K562 (cell line): Measurements from ENCODE around the gene TAF12. TPM values are rescaled to one million over a fixed set of nuclear protein-coding genes. Genes with fewer than 3 reads are reported as not detected.

ENCODE experiments used
- ATAC-seq: fragments of 200-7000 bp; cut with Tn5 transposase; 3 replicates; pipeline ENCODE4 v1.9.1; 2020; ENCODE audit warnings: moderate library complexity
- BruUV-seq: library from RNA; stranded (reverse); fragments of 400-500 nt; replicated peaks from 2 replicates; lab custom pipeline; 2021; lab: Mats Ljungman, UMichigan
- CTCF ChIA-PET: fragments of 300-600 bp; formaldehyde crosslinking; extraction: SDS; loops from one replicate; lab custom pipeline; 2021; ENCODE audit warnings: low intra/inter-chr PET ratio; lab: Yijun Ruan, JAX
- POLR2A ChIA-PET: fragments of 300-600, 350-650 bp; sonication (Branson Sonifier 250); formaldehyde crosslinking; extraction: SDS; loops from one replicate; lab custom pipeline; 2021; ENCODE audit warnings: antibody characterized with exemption, inconsistent platforms; lab: Yijun Ruan, JAX
- DNase-seq, 4 experiments: peaks; one replicate each; pipeline versions ENCODE4 v3.0.0 to v3.0.0-alpha.2; 2011 to 2018; ENCODE audit warnings: low spot score in 3 of 4, mixed read lengths in 3 of 4; ENCODE audit errors: extremely low read depth in 1 of 4
- FAIRE-seq: peaks from 2 replicates; lab custom pipeline; 2011; peaks lifted over from hg19 to GRCh38; lab: Jason Lieb, UNC
- H2AFZ ChIP-seq: 2 replicates; pipeline ENCODE4 v1.6.0; 2011; ENCODE audit warnings: low read depth, low read length, control low read depth, inconsistent platforms
- H3K27ac ChIP-seq: fragments of 200-600 bp; 3 replicates; pipeline ENCODE4 v1.8.0; 2011; ENCODE audit warnings: low read depth, mild to moderate bottlenecking, control low read depth, inconsistent platforms, low read length, moderate library complexity, mixed read lengths; ENCODE audit errors: extremely low read depth
- H3K27me3 ChIP-seq, 2 experiments: fragments of 300-600 bp in 1 of 2; 2 replicates in 1 of 2; 3 replicates in 1 of 2; pipeline versions ENCODE4 v1.6.0 to v1.8.0; 2011; ENCODE audit warnings: inconsistent platforms in 2 of 2, low read length in 2 of 2, mild to moderate bottlenecking in 1 of 2, mixed read lengths in 1 of 2, moderate library complexity in 1 of 2; ENCODE audit not compliant: control insufficient read depth in 2 of 2, insufficient read depth in 2 of 2
- H3K36me3 ChIP-seq: fragments of 300-600 bp; 3 replicates; pipeline ENCODE4 v1.8.0; 2011; ENCODE audit warnings: mild to moderate bottlenecking, low read length, inconsistent platforms; ENCODE audit not compliant: control insufficient read depth, insufficient read depth
- H3K4me1 ChIP-seq, 2 experiments: fragments of 200-600 bp in 1 of 2; replicated peaks in 1 of 2; 2 replicates in 1 of 2; 3 replicates in 1 of 2; pipeline versions ENCODE4 v1.5.1 to v1.8.0; 2011; ENCODE audit warnings: inconsistent platforms in 2 of 2, low read length in 2 of 2, mild to moderate bottlenecking in 1 of 2, mixed read lengths in 1 of 2, moderate library complexity in 1 of 2; ENCODE audit not compliant: control insufficient read depth in 2 of 2, insufficient read depth in 2 of 2
- H3K4me2 ChIP-seq: 2 replicates; pipeline ENCODE4 v1.6.1; 2011; ENCODE audit warnings: low read length, control low read depth, inconsistent platforms, mixed read lengths; ENCODE audit not compliant: insufficient read depth
- H3K4me3 ChIP-seq: fragments of 200-600 bp; sonication (generic), shearing (Covaris generic); 2 replicates; pipeline ENCODE4 v1.5.1; 2016; ENCODE audit warnings: control low read depth, inconsistent platforms
- H3K79me2 ChIP-seq: fragments of 200-600 bp; 3 replicates; pipeline ENCODE4 v1.8.0; 2011; ENCODE audit warnings: low read length, inconsistent platforms; ENCODE audit not compliant: control insufficient read depth, insufficient read depth
- H3K9ac ChIP-seq, 2 experiments: 2 replicates each; pipeline versions ENCODE4 v1.6.0 to v1.6.1; 2011; ENCODE audit warnings: low read depth in 2 of 2, low read length in 2 of 2, control low read depth in 1 of 2, inconsistent platforms in 1 of 2, mild to moderate bottlenecking in 1 of 2, mixed read lengths in 1 of 2; ENCODE audit not compliant: insufficient read depth in 1 of 2
- H3K9me1 ChIP-seq: one replicate; pipeline ENCODE4 v1.6.0; 2011; ENCODE audit warnings: inconsistent platforms, mild to moderate bottlenecking, low read length, moderate library complexity; ENCODE audit not compliant: control insufficient read depth, insufficient read depth
- H3K9me3 ChIP-seq: replicated peaks from 2 replicates; pipeline ENCODE4 v1.5.1; 2011; ENCODE audit warnings: low read depth, low read length, inconsistent platforms; ENCODE audit not compliant: control insufficient read depth, insufficient read depth
- H4K20me1 ChIP-seq: replicated peaks from 2 replicates; pipeline ENCODE4 v1.6.1; 2011; ENCODE audit warnings: low read length, inconsistent platforms, mixed read lengths; ENCODE audit not compliant: control insufficient read depth, insufficient read depth
- ATF7 ChIP-seq: fragments of 450-650 bp; IDR thresholded peaks from 2 replicates; pipeline ENCODE4 v1.7.1; 2014; ENCODE audit warnings: mild to moderate bottlenecking, moderate library complexity
- CEBPG ChIP-seq, 3 experiments: fragments of 200-800 bp in 1 of 3; sonication (Bioruptor generic) in 1 of 3; sonication (generic) in 1 of 3; formaldehyde crosslinking in 1 of 3; IDR thresholded peaks in 2 of 3; conservative IDR thresholded peaks in 1 of 3; 2 replicates each; pipeline versions ENCODE4 v1.6.1 to v1.8.0; 2016 to 2022; ENCODE audit warnings: missing compliant biosample characterization in 2 of 3, missing genetic modification characterization in 2 of 3, mild to moderate bottlenecking in 1 of 3, missing genetic modification reagents in 1 of 3
- FOS ChIP-seq: IDR thresholded peaks from 3 replicates; pipeline ENCODE4 v1.6.1; 2011; ENCODE audit not compliant: insufficient read length; ENCODE audit errors: extremely low read depth
- HBP1 ChIP-seq: fragments of 450-650 bp; formaldehyde crosslinking; IDR thresholded peaks from 2 replicates; pipeline ENCODE4 v1.4.0; 2022; ENCODE audit warnings: missing genetic modification characterization
- PHB ChIP-seq: fragments of 250-450 bp; sonication (Bioruptor Pico); IDR thresholded peaks from 2 replicates; pipeline ENCODE4 v1.5.0; 2021
- SAFB2 ChIP-seq: fragments of 200-400 bp; formaldehyde crosslinking; IDR thresholded peaks from 2 replicates; pipeline ENCODE4 v1.6.1; 2018; ENCODE audit warnings: borderline replicate concordance, low read length, low read depth, moderate library complexity; ENCODE audit not compliant: severe bottlenecking
- SP1 ChIP-seq: sonication (generic); formaldehyde crosslinking; IDR thresholded peaks from 2 replicates; pipeline ENCODE4 v1.8.1; 2022; ENCODE audit warnings: mild to moderate bottlenecking, missing genetic modification reagents
- ZNF280A ChIP-seq: fragments of 450-650 bp; IDR thresholded peaks from 2 replicates; pipeline ENCODE4 v1.6.1; 2018; ENCODE audit warnings: mild to moderate bottlenecking, low read depth; ENCODE audit not compliant: partially characterized antibody
- WGBS: fragments of 100-300 bp; shearing (Covaris generic); methylation state at CpG from one replicate; pipeline ENCODE4 v1.1.6; 2016; ENCODE audit warnings: low coverage, mixed read lengths; ENCODE audit not compliant: insufficient coverage; ENCODE audit errors: missing lambda C conversion rate; 5-methylcytosine and 5-hydroxymethylcytosine counted together
- in situ Hi-C: fragments of 300-500 bp; cut with MboI; formaldehyde crosslinking; loops from 4 replicates; pipeline ENCODE4 v1.15.0; 2018; ENCODE audit warnings: inconsistent platforms, mixed read lengths
- intact Hi-C: fragments of 100-400 bp; cut with micrococcal nuclease; formaldehyde crosslinking; loops from 2 replicates; pipeline ENCODE4 v1.14.2; 2022
- polyA plus RNA-seq, 8 experiments: library from polyadenylated mRNA; depleted of rRNA in 4 of 8; stranded (reverse) in 5 of 8; unstranded in 3 of 8; fragments of >200 nt; fragmentation: Nextera tagmentation in 2 of 8; fragmentation: Illumina TruSeq in 1 of 8; extraction: Ambion mirVana in 2 of 8; extraction: Trizol in 1 of 8; gene quantifications; 2 replicates each; pipeline versions ENCODE4 v1.2.1 to v1.2.3, GENCODE V29; 2011 to 2014; ENCODE audit warnings: inconsistent platforms in 1 of 8, missing spikeins in 1 of 8
- total RNA-seq, 7 experiments: library from RNA; depleted of rRNA in 6 of 7; stranded (reverse); fragments of >200 nt in 6 of 7; fragmentation: Illumina TruSeq in 2 of 7; extraction: Trizol in 2 of 7; gene quantifications; 2 replicates each; pipeline versions ENCODE4 v1.2.1 to v1.2.3, GENCODE V29; 2011 to 2021; ENCODE audit warnings: low replicate concordance in 1 of 7

Gene TAF12
- total and polyA plus RNA-seq, 9 of the 15 experiments (the other 6 are each of a cell fraction or from before 2014, with no cell fraction given), result 31.6 to 89.0 (median 50.5) TPM

DNA sequence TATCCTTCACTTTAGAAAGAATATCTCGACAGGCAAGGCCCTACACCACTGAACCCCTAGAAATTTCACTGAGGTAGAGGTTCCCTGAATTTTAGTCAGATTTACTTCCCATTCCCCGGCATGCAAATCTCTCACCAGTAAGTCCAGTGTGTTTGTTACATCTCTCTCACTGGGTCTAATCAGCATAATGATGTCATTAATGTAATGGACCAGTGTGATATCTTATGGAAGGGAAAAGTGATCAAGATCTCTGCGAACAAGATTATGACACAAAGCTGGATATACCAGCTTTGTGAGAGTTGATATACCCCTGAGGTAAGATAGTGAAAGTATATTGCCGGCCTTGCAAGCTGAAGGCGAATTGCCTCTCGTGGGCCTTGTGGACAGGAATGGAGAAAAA, 13.5 kb upstream of the TAF12 start:
- Histone ChIP-seq H3K4me3 (no peak overlapping the region), H3K9me1 (no peaks in the 10 kb centered on the region), H3K4me1 (peaks cover 0 to 2% of the 10 kb centered on the region in 2 experiments; a peak in 1 of 5 replicates), H3K79me2 (no peaks in the 10 kb centered on the region), H3K9ac (no peak overlapping the region), H3K9me3 (no peaks in the 10 kb centered on the region), H3K27ac (no peak overlapping the region), H3K27me3 (no peaks in the 10 kb centered on the region), H3K36me3 (no peaks in the 10 kb centered on the region), H2AFZ (no peak overlapping the region; the same call in 1 of the 2 replicates), H3K4me2 (no peak overlapping the region), H4K20me1 (no peaks in the 10 kb centered on the region)
- ChIA-PET CTCF (no interaction called here), POLR2A (interaction anchor here (1.3 to 2.3 kb wide), 5 partner anchors 8 to 99 kb away, joined by 4 to 33 read pairs (median 6); partner anchors contain the start of genes GMEB1 and RNU11)
- BruUV-seq, result no TSS peak
- FAIRE-seq (peak; percentile 42), ATAC-seq (no peak), DNase-seq (no peak)
- intact Hi-C loops, result no loop called here
- WGBS, result 54% methylated on average over 6 of the region's 6 CpGs
- in situ Hi-C loops, result loop anchor here (5.0 kb wide), 1 partner anchor 76 kb away; no protein-coding TSS in a partner anchor
- TF ChIP-seq ZNF280A (no peak), CEBPG (CRISPR knock-in tag; IDR thresholded peaks at IDR 0.05) (no peak), CEBPG (tag; conservative IDR thresholded peaks at IDR 0.05 in 1 of 2, IDR thresholded peaks at IDR 0.05 in 1 of 2) (peak in 1 of 2 experiments; percentile 4; a peak in 1 of 4 replicates), PHB (no peak), SAFB2 (no peak), SP1 (no peak), HBP1 (CRISPR knock-in tag) (no peak), ATF7 (peak; percentile 52), FOS (no peak)
